GM13977 (cell line): ENCODE measurements around the gene ZBED2.
A peak's percentile ranks its signal among the peaks of the same experiment; 100 is the strongest.
"Not testable (repeated sequence)": the region's sequence is repeated elsewhere in the genome, so short reads cannot be mapped to it uniquely, and the experiment has no call there.

Source experiments
- DNase-seq: peaks from one replicate; pipeline ENCODE4 v3.0.0; 2012; ENCODE audit warnings: low spot score
- in situ Hi-C: fragments of 300-500 bp; cut with MboI; formaldehyde crosslinking; loops from one replicate; pipeline ENCODE4 v1.12.0; 2022; ENCODE audit warnings: low sequenced_read_pairs, low pct_unique_long_range_greater_than_20kb, mixed read lengths, inconsistent platforms; ENCODE audit not compliant: unreplicated experiment
- TF ChIP-seq, protein P1 (sequence below): IDR thresholded peaks from 2 replicates; pipeline ENCODE4 v1.5.1; 2012; ENCODE audit warnings: mild to moderate bottlenecking, control low read depth; ENCODE audit not compliant: insufficient read depth; ENCODE audit errors: extremely low read depth, missing control alignments

The ZBED2 gene

GRCh38 chr3:111595232-111595631 is at the start of gene ZBED2:
Gene ZBED2 (minus strand): TSS chr3:111595346. CDS start chr3:111594201, 1,145 bp downstream.
- in situ Hi-C loops, result no loop called here
- peak; percentile 23 for DNase-seq
- TF ChIP-seq, protein P1, sequence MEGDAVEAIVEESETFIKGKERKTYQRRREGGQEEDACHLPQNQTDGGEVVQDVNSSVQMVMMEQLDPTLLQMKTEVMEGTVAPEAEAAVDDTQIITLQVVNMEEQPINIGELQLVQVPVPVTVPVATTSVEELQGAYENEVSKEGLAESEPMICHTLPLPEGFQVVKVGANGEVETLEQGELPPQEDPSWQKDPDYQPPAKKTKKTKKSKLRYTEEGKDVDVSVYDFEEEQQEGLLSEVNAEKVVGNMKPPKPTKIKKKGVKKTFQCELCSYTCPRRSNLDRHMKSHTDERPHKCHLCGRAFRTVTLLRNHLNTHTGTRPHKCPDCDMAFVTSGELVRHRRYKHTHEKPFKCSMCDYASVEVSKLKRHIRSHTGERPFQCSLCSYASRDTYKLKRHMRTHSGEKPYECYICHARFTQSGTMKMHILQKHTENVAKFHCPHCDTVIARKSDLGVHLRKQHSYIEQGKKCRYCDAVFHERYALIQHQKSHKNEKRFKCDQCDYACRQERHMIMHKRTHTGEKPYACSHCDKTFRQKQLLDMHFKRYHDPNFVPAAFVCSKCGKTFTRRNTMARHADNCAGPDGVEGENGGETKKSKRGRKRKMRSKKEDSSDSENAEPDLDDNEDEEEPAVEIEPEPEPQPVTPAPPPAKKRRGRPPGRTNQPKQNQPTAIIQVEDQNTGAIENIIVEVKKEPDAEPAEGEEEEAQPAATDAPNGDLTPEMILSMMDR, result no peak

GRCh38 chr3:111639316-111639715 is 44.2 kb upstream of the ZBED2 start:
- in situ Hi-C loops, result no loop called here
- TF ChIP-seq, protein P1, result no peak
- no peak for DNase-seq

DNA sequence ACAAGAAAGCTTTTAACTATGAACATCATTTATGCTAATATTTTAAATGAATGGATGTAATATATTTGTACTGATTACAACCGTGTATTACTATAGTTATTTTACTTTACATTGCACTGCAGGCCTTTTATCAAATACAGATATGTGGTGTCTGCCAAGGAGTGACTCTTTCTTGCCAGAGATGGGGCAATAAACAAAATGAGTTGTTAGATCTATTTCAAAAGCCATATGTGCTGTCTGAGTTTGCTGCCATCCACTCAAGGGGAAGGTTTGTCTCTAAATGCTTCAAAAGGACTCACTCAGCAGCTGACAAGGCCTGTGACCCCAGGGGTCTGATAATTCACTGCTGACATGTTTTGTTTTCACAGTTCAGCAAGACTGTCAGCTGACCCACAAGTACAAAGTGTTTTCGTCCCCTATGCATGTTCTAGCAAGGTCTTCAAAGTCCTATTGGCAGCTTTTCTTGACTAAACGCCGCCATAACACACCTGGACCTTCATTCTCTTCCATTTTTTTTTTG is 41.3 kb upstream of the ZBED2 start:
- in situ Hi-C loops, result no loop called here
- DNase-seq, result no peak
- TF ChIP-seq, protein P1, result no peak

GRCh38 chr3:111635403-111635802 is 40.3 kb upstream of the ZBED2 start:
- TF ChIP-seq, protein P1, result no peak
- in situ Hi-C loops, result no loop called here
- DNase-seq, result no peak

GRCh38 chr3:111630638-111631037 is 35.5 kb upstream of the ZBED2 start:
- in situ Hi-C loops, DNase-seq: not testable (repeated sequence)

GRCh38 chr3:111629018-111629417 is 33.9 kb upstream of the ZBED2 start:
- in situ Hi-C loops, DNase-seq: not testable (repeated sequence)

DNA sequence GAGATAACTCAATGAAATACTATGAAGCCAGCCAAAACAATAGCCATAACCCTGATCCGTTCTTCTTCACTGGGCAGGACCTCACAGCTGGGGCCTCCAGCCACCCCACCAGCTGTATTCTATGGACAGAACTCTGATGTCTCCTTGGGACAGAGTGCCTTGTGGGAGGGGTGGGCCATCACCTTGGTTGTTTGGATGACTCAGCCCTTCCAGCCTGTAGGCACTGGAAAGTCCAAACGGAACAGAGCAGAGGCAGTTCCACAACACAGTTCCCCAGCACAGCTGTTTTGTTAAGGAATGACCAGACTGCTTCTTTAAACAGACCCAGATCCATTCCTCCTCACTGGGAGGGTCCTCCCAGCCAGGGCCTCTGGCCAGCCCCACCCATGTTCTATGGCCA is 31.9 kb upstream of the ZBED2 start:
- TF ChIP-seq, protein P1, result no peak
- no peak for DNase-seq
- in situ Hi-C loops, result no loop called here

GRCh38 chr3:111621535-111621934 is 26.4 kb upstream of the ZBED2 start:
- TF ChIP-seq, protein P1, result peak; percentile 42
- in situ Hi-C loops, result no loop called here
- DNase-seq, result no peak
